ENCODE results near the gene GRIK4.

Gene GRIK4

GRCh38 chr11:120710354-120711131, 199.0 kb downstream of the GRIK4 start:
- DNase-seq (ENCODE audit: low spot score): no peak

GRCh38 chr11:120712014-120712413, 200.5 kb downstream of the GRIK4 start:
- DNase-seq (ENCODE audit: low spot score): no peak

GRCh38 chr11:120712881-120713280, 201.3 kb downstream of the GRIK4 start:
- no peak for DNase-seq (ENCODE audit: low spot score)

- DNase-seq (ENCODE audit: low spot score): no peak
Observed at GRCh38 chr11:120713296-120713695, 201.7 kb downstream of the GRIK4 start.

GRCh38 chr11:120714438-120714837, 202.9 kb downstream of the GRIK4 start:
- DNase-seq (ENCODE audit: low spot score): peak; percentile 53

GRCh38 chr11:120715239-120715638, 203.7 kb downstream of the GRIK4 start:
- DNase-seq (ENCODE audit: low spot score): peak; percentile 21

- DNase-seq (ENCODE audit: low spot score): no peak
Observed at GRCh38 chr11:120717042-120717441, 205.5 kb downstream of the GRIK4 start.

- no peak for DNase-seq (ENCODE audit: low spot score)
Observed at GRCh38 chr11:120717623-120718022, 206.1 kb downstream of the GRIK4 start.

GRCh38 chr11:120718171-120718570, 206.6 kb downstream of the GRIK4 start:
- no peak for DNase-seq (ENCODE audit: low spot score)

- no peak for DNase-seq (ENCODE audit: low spot score)
Observed at GRCh38 chr11:120719348-120719747, 207.8 kb downstream of the GRIK4 start.

- DNase-seq (ENCODE audit: low spot score): no peak
Observed at GRCh38 chr11:120720760-120721159, 209.2 kb downstream of the GRIK4 start.

- no peak for DNase-seq (ENCODE audit: low spot score)
Observed at GRCh38 chr11:120722524-120722923, 211.0 kb downstream of the GRIK4 start.

GRCh38 chr11:120723751-120724150, 212.2 kb downstream of the GRIK4 start:
- DNase-seq (ENCODE audit: low spot score): no peak

GRCh38 chr11:120727752-120728151, 216.2 kb downstream of the GRIK4 start:
- DNase-seq (ENCODE audit: low spot score): no peak

- DNase-seq (ENCODE audit: low spot score): no peak
Observed at GRCh38 chr11:120735035-120735434, 223.5 kb downstream of the GRIK4 start.

GRCh38 chr11:120738516-120739046, 227.0 kb downstream of the GRIK4 start:
- DNase-seq (ENCODE audit: low spot score): no peak

- no peak for DNase-seq (ENCODE audit: low spot score)
Observed at GRCh38 chr11:120739780-120740179, 228.2 kb downstream of the GRIK4 start.

- no peak for DNase-seq (ENCODE audit: low spot score)
Observed at GRCh38 chr11:120740380-120740779, 228.8 kb downstream of the GRIK4 start.

- no peak for DNase-seq (ENCODE audit: low spot score)
Observed at GRCh38 chr11:120744016-120744994, 232.8 kb downstream of the GRIK4 start.

- DNase-seq (ENCODE audit: low spot score): no peak
Observed at GRCh38 chr11:120746376-120746775, 234.8 kb downstream of the GRIK4 start.

- no peak for DNase-seq (ENCODE audit: low spot score)
Observed at GRCh38 chr11:120746836-120747609, 235.5 kb downstream of the GRIK4 start.

All from kidney capillary endothelial cell (primary cell).